Measurements from ENCODE around the gene KMT5B.

DNA sequence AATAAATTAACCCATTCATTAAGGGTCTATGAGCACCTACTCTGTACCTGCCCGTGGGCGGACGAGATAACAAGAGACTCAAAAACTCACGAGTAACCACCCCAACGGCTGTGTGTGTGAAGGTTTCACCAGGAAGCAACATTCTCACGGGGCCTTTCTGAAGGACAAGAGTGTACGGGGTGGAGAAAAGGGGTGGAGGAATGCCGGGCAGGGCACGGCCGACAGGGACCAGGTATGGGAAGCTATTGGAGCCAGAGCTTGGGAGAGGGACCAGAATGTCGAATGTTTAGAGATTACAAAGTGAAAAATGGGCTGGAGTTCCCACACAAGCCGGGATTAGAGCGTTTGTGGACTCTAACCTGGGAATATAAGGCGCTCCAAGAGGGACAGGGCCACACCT, 1.6 kb downstream of the KMT5B start:
- TF ChIP-seq, protein P1, sequence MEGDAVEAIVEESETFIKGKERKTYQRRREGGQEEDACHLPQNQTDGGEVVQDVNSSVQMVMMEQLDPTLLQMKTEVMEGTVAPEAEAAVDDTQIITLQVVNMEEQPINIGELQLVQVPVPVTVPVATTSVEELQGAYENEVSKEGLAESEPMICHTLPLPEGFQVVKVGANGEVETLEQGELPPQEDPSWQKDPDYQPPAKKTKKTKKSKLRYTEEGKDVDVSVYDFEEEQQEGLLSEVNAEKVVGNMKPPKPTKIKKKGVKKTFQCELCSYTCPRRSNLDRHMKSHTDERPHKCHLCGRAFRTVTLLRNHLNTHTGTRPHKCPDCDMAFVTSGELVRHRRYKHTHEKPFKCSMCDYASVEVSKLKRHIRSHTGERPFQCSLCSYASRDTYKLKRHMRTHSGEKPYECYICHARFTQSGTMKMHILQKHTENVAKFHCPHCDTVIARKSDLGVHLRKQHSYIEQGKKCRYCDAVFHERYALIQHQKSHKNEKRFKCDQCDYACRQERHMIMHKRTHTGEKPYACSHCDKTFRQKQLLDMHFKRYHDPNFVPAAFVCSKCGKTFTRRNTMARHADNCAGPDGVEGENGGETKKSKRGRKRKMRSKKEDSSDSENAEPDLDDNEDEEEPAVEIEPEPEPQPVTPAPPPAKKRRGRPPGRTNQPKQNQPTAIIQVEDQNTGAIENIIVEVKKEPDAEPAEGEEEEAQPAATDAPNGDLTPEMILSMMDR (conservative IDR thresholded peaks at IDR 0.05 in 1 of 2, IDR thresholded peaks at IDR 0.05 in 1 of 2; ENCODE audit: low read depth in 1 of 2, low read length in 2 of 2): no peak
- no peak for TF ChIP-seq EZH2 (IDR thresholded peaks at IDR 0.05; ENCODE audit: low read length, missing control alignments)

All from fibroblast of lung (primary cell).